GM18498 (cell line): ENCODE measurements around the gene TASP1.
A peak's percentile ranks its signal among the peaks of the same experiment; 100 is the strongest.

Source experiments
- ATAC-seq: cut with Tn5 transposase; IDR thresholded peaks from one replicate; pipeline ENCODE4 v1.9.1; 2021; ENCODE audit warnings: mild to moderate bottlenecking, moderate library complexity; ENCODE audit not compliant: unreplicated experiment

The TASP1 gene

DNA sequence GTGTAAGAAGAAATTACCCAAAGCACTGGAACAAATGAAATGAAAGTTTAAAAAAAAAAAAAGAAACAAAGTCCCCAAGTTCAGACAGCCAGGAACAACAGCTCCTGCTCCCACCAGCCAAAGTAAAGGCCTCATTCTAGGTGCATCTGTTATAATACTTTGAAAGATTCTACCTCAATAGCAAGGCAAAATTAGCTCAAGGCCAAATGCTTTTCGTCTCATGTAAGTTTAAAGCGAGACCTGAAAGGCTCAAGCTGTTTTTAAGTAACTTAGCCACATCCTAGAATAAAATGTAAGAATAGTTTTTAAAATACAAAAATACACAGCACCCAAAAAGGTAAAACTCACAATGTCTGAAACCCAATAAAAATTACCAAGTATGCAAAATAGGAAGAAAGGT, 64.7 kb downstream of the TASP1 start:
- no peak for ATAC-seq

DNA sequence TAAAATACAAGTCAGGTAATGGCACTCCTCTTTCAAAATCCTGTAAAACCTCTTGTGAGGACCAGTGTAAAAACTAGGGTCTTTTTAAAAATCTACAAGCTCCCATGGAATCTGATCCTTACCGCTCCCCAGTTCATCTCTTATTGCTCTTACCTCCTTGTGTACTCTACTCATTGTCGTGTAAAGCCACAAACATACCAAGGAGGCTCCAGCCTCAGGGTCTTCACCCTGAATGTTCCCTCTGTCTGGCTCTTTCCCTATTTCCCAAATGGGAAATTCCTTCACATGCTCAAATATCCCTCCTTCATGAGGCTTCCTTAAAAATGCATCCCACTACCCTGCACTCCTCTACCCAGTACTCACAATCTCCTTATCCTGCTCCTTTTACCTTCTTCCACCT, 67.1 kb downstream of the TASP1 start:
- ATAC-seq = no peak

DNA sequence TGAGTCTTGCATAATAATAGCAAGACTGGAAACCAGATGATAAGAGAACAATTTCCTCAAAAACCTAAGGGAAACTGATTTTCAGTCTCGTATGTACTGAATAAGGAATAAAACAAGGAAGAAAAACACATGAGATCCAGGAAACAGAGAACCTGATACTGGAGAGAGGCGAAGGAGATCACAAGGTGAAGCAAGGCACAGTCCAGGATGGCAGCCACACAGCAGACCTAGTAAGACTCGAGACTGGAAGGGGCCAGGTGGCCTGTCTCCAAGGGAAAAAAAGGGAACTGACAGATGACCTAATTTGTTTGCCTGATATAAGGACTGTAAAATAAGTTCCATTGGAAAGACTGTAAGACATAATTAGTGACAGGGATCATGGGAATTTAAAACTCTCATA, 71.1 kb downstream of the TASP1 start:
- ATAC-seq = no peak

DNA sequence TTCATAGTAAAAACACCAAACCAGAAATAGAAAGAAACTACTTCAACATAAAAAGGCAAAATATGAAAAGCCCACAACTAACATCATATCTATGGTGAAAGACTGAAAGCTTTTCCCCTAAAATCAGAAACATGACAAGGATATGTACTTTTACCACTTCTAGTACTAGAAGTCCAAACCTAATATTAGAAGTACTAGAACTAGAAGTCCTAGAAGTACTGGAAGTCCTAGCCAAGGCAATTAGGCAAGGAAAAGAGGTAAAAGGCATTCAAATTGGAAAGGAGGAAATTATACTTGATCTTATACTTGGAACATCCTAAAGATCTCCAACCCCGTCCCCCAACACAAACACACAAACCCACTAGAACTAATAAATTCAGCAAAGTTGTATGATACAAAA, 74.9 kb downstream of the TASP1 start:
- ATAC-seq = no peak

DNA sequence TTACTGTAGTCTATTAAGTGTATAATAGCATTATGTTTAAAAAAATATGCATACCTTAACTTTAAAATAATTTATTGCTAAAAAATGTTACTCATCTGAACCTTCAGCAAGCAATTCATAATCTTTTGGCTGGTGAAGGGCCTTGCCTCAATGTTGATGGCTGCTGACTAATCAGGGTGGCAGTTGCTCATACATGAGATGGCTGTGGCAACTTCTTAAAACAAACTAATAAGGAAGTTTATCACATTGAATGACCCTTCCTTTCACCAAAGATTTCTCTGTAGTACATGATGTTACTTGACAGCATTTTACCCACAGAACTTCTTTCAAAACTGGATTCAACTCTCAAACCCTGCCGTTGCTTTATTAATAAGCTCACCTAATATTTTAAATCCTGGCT, 84.0 kb downstream of the TASP1 start:
- ATAC-seq = no peak

DNA sequence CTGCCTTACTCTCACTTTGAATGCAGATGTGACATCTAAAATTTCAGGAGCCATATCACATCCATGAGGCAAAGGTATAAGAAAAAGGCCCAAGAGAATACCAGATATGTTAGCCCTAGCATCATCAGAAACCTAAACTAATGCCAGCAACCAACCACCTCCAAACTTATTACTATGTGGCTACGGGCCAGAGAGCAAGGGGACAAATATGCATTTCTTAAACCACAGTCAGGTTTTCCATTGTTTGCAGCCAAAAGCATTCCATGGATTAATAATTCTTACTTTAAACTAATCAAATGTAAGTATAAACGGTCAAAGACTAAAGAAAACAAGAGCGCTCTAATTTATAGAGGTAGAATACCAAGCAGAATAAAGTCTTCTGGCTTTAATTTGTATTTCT, 84.7 kb downstream of the TASP1 start:
- no peak for ATAC-seq

DNA sequence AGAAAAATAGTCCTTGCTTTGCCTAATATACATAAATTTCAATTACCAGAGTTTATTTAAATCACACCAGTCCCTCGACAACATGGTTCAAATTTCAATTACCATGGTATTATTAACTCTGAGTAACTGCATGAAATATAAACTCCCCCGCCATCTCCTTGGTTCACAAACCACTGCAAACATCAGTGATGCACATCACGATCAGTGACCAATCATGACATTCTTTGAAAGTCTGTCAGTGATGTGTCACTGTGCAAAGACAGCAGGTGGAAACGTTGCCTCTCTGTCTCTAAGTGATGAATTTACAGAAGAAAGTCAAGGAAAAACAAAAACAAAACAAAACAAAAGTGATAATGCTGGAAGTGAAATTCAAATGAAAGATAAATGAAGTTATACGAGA, 86.7 kb downstream of the TASP1 start:
- no peak for ATAC-seq

DNA sequence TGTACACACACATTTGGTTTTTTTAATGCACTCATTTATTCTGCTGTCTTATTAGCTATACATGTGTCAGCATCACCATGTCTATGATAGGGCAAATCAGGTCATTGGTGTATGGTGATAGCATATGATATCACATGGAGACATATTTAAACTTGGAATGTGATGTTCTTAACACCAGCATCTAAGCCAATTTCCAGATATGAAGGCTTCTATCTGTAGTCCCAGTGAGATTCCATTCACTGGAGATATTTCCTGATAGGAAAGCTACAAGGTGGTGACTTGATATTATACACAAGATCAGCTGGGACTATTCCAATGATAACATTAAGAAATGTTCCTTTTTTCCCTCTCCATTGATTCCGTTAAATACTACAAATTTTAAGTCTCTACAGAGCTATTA, 89.3 kb downstream of the TASP1 start:
- no peak for ATAC-seq

DNA sequence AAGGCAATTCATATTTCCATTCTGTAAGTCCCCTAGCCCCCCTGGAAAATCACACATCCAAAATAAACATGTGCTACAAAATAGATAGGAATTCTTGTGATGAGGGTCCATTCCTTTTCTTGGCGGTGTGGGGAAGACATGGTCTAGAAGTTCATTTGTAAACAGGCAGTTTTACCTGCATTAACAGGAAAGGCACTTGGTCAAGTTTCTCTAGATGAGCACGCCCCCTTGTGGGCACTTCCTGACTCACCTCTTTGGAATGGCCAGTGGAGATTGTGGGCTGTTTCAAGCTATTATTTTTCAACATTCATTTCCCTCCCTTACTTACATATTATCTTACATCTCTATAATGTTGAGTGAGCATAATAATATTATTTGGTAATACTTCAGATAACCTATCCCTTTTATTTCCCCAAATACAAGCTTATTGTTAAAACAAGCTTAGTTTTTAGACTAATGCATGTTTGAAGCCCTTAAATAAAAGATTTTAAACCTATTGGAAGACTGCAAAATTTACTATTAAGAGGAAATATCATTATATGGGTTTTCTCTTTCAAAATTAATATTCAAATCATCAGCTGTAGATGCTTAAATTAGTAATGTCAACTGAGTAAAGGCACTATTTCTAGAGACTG, 92.1 kb downstream of the TASP1 start:
- ATAC-seq = peak; percentile 76

DNA sequence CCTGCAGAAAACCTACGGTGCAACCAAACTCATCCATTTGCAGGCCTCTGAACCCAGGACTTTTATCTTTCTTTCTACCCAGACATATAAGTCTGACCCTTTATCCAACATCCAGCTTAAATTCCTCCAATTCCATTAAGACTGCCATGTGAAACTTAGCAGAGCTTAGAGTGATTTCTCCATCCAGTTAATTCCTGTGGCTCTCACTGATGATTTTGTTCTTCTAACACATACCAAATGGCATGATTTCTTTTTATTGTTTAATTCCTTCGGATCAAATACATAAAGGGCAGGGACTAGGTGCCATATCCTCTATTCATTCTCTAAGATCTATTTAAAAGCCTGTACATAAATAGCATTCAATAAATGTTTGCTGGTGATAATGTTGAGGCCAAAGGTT, 92.9 kb downstream of the TASP1 start:
- no peak for ATAC-seq

DNA sequence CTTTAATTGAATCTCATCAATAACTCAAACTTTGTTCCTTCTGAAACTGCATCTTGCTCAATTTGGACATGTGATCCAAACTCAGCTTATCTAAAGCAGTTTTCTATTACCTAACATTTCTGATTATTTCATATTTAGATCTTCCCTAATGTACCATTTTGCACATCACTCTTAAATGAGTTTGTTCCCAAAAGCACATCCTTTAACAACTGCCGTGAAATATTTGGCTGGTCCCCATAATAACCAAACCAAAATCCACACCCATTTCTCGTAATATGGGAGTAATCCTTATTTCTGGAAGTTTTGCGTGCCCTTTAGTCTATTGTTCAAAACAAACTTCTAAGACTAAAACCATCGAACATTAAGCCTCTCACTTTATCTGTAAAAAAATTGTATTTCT, 94.9 kb downstream of the TASP1 start:
- no peak for ATAC-seq

DNA sequence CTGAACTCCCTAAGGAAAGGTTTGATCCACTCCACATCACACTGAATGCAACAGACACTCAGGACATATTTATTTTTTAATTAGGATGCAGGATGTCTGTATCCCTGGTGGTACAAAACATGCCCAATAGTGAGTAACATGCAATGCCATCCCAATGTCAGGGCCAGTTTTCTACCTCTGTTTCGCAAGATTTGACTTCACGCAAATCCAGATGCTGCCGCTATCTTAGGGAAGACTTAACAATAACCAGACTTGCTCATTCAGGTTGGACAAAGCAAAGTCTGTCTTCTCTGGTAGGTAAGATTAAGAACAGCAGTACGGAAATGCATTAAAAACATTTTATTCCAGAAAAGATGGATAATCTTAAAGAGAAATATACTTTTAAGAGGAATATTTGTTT, 103.1 kb downstream of the TASP1 start:
- ATAC-seq = no peak

DNA sequence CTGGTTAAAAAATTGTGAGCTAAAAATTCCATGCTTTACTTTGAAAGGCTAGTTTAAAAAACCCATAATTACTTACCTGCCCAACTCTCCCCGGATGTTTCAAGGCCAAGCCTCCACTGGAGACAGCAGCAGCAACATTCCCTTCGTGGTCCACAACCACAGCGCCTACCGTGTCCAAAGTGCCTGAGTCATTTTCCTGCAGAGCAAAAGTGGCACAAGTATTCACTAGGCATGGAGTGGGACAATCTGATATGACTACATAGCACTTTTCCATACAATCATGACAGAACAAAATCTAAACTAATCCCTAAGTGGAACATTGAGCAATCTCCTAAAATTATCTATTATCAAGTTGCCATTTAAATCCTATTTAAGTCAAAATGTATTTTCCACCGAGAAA, 104.8 kb downstream of the TASP1 start:
- ATAC-seq = no peak

DNA sequence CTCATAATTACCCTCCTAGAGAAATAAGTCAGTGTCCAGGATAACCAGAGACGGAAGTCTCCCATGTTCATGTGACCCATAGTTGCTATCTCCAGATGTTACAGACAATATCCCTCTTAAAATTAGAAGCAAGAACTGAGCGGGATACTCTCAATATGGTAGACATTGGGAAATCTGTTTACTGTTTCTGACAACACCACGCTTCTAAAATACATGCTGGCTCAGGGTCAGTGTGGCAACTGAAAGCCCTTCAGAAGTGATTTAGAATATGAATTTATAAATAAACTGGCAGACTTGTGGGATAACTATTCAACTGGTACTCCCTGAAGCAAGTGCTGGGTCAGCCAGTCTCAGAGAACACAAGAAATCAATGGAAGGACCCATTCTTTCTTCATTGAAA, 108.6 kb downstream of the TASP1 start:
- no peak for ATAC-seq

DNA sequence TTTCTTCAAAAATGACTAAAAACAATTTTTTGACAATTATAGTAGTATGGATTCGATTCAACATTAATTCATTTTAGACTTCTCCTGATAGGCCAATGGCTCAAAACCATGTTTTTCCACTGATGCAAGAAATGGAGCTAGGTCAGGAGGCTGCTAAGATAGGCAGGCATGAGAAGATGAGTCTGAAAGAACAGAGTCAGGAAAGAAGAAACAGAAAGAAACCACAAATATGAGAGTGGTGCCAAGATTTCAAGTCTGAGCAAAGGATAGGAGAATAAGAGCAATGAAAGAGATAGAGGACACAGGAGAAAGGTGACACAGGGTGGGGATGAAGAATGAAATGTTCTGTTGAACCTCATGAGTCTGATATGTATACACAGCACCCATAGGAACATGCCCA, 112.2 kb downstream of the TASP1 start:
- ATAC-seq = no peak

DNA sequence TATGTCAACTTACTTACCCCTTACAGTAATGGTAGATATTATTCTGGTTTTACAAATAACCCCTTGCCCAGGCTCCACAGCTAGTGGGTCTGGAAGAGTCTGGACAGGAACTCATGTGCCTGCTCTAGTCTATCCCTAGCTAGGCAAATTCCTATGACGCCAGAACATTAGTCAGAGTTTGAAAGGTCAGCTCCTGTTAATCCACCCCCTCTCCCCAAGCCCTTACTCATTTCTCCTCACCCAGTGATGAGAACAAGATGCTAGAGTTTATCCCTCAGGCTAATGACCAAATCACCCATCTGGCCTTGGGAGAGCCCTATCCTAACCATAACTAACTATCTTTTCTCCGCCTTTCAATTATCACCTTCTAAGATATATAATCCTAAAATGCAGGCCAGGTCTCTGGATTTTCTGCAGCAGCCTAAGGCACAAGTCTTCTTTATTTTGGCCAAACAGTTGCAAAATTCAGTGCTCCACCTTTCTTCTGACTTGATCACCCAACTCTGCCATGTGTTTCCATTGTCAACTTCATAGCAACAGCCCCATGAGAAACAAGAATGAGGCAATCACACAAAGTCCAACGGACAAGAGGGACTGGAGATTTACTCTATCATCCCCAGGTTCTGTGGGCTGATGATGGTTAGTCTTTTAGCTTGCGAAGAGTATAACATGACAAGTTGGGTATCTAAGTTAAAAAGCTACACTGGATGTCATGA, 113.3 kb downstream of the TASP1 start:
- no peak for ATAC-seq

DNA sequence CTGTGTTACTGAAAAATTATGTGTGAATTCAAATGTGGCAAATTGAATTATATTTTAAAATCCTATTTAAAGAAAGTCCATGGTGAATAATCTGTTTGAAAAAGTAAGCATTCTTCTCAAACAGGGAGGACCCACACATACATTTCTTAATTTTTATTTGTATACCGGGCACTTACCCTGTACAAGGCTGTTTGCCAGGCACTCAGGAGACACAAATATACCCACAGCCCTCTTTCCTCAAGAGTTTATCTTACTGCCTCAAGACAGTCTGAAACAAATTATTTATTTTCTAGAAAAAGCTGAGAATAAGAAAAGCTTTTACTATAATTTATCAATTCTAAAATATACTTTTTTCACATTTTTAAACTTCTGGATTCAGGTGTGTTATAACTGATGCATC, 114.4 kb downstream of the TASP1 start:
- no peak for ATAC-seq

DNA sequence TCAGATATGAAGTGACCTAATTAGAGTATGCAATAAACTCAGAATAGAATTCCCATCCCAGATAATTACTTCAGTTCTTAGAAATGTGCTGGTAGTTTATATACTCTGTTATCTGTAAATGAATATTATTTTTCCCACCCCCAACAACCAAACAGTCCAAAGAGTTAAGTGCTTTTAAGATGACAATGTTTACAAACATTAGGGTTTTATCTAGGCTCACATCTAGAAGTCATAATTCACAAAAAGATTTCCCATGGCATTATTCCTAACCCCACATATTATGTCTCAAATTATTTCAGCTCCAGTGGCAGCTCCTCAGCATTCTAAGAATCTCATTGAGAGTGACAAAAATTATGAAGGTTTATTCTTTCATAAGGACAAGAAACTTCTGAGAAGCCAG, 120.9 kb downstream of the TASP1 start:
- no peak for ATAC-seq

DNA sequence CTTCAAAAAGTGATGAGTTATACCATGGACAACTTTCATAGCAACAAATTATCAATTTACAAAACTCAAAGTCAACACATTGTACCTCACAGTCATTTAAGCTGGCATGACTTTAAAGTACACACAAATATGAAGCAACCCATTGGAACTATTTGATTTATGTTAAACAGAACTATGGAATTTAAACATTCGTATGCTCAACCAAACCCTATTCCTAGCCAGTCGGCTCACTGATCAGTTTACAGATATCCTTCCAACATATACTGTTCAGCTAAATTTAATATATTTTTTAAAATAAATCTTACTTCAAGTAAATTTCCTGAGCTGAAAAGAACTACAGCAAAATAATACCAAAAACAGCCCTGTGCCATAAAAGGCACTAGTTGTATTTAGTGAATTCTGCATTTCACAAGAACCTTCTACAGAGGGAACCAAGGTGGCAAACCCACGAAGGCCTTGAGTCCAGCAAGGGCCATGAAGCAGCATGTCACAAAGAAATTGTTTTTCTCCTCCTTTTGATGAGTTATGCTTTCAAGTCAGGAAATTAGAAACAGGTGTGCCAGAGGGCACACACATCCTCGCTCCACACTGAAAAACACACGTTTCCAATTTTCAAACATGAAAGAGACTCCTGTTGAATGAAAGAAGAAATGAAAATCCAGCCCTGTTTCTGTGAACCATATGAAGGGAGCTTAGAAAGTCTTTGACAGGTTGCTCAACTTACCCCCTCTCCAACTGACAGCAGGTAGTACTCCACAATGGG, 122.8 kb downstream of the TASP1 start:
- no peak for ATAC-seq

DNA sequence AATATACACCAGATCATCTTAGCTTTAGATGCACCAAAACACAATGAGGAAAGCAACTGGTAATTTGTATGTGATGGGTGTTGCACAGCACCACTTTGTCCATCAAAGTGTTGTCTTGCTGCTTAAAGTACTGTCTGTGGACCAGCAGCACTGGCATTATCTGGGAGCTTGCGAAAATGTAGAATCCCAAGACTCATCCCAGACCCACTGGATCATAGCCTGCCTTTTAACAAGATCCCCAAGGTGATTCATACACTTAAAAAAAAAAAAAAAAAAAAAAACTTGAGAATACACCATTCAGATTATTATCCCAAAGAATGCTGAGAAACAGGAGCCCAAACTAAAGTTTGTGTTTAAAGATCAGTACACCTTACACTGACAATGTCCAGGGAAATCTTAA, 123.4 kb downstream of the TASP1 start:
- ATAC-seq = no peak

DNA sequence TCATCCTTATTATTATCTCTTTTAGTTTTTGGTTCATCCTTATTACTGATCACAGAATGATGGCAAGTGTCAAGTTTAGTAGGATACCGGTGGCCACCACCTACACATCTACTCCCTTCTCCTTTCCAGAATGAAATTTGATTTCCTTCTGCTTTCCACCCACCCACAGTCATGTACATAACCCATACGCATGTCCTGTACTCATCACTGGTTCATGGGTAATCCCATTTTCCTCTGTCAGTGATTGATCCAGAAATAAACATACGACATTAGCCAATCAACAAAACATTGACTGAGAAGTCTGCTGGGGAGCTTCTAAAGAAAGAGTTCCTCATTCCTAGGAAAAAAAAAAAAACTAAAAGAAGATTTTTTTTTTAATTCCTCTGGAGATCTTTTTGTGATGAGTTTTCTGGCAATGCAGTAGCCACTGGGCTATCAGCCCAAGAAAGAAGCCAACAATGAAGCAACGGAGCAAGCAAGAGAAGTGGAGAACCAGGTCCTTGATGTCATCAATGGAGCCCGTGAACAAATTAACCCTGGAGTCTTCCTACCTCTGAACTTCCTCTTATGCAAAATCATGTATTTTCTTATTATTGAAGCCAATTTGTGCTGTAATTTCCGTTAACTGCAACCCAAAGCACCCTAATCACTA, 127.8 kb downstream of the TASP1 start:
- no peak for ATAC-seq

DNA sequence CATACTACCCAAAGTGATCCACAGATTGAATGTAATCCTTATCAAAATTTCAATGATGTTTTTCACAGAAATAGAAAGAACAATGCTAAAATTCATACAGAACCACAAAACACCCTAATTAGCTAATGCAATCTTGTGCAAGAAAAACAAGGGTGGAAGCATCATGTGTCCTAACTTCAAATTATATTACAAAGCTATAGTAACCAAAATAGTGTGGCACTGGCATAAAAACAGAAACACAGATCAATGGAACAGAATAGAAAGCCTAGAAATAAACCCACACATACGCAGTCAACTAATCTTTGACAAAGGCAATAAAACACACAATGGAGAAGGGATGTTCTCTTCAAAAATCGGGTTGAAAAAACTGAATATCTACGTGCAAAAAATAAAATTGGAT, 131.1 kb downstream of the TASP1 start:
- ATAC-seq = no peak
